Occipital lobe (tissue), 2 donors: Measurements from ENCODE around the gene FBXW8. TPM values are rescaled to one million over a fixed set of nuclear protein-coding genes. Genes with fewer than 3 reads are reported as not detected.

ENCODE experiments used
- DNase-seq: peaks from one replicate; lab custom pipeline; 2025; lab: John Stamatoyannopoulos, UW
- total RNA-seq: library from RNA; depleted of rRNA; stranded (reverse); fragments of >200 nt; gene quantifications from one replicate; pipeline ENCODE4 v1.2.3, GENCODE V29; 2014

Gene FBXW8
- total RNA-seq, 1 donor from 2014 or later = 11.9 TPM

- DNase-seq = no peak
Measured at GRCh38 chr12:116990971-116991966, 80.5 kb downstream of the FBXW8 start.

- DNase-seq = no peak
Measured at GRCh38 chr12:116996093-116996492, 85.3 kb downstream of the FBXW8 start.

DNA sequence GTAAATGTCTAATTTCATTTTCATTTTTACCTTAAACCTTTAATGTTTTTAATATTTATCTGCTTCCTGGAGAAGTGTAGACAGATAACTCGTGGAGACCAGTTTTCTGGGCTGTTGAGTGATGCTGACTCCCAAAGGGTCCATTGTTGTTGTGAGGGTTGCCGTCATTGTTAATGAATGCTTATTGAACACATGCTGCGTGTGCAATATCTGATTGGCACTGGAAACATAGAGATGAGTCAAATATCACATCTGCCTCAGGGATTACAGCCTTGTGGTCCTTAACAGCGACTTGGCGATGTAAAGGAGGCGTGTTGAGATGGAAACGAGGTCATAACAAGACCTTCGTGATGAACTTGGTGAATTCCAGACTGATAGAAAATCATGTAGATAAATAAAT is 85.9 kb downstream of the FBXW8 start:
- no peak for DNase-seq

- DNase-seq = no peak
Measured at GRCh38 chr12:116999066-116999465, 88.3 kb downstream of the FBXW8 start.

- DNase-seq = no peak
Measured at GRCh38 chr12:117000316-117000715, 89.6 kb downstream of the FBXW8 start.

GRCh38 chr12:117002051-117002817 is 91.5 kb downstream of the FBXW8 start:
- DNase-seq = no peak

GRCh38 chr12:117003883-117004404 is 93.2 kb downstream of the FBXW8 start:
- no peak for DNase-seq

GRCh38 chr12:117005417-117006046 is 94.8 kb downstream of the FBXW8 start:
- no peak for DNase-seq

- DNase-seq = no peak
Measured at GRCh38 chr12:117006333-117006732, 95.6 kb downstream of the FBXW8 start.

DNA sequence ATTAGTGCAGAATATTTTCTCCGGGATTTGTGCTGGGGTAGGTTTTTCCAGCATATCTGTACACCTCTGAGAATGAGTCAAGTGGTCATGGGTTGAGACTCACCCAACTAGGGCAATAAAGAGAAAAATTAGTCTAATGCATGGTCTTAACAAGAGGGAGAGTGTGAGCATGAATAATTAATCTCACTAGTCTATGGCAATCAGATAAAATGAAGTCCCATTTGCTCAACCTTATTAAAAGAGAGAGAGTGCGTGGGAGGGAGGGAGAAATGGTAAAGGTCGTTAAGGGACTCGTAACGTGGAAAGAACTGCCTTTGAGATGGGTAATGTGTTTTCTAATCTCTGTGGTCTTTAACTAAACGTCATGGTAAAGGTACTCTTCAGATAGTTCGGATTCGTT is 96.8 kb downstream of the FBXW8 start:
- DNase-seq = no peak

GRCh38 chr12:117009759-117010158 is 99.0 kb downstream of the FBXW8 start:
- DNase-seq = no peak

- no peak for DNase-seq
Measured at GRCh38 chr12:117010693-117011451, 100.1 kb downstream of the FBXW8 start.

DNA sequence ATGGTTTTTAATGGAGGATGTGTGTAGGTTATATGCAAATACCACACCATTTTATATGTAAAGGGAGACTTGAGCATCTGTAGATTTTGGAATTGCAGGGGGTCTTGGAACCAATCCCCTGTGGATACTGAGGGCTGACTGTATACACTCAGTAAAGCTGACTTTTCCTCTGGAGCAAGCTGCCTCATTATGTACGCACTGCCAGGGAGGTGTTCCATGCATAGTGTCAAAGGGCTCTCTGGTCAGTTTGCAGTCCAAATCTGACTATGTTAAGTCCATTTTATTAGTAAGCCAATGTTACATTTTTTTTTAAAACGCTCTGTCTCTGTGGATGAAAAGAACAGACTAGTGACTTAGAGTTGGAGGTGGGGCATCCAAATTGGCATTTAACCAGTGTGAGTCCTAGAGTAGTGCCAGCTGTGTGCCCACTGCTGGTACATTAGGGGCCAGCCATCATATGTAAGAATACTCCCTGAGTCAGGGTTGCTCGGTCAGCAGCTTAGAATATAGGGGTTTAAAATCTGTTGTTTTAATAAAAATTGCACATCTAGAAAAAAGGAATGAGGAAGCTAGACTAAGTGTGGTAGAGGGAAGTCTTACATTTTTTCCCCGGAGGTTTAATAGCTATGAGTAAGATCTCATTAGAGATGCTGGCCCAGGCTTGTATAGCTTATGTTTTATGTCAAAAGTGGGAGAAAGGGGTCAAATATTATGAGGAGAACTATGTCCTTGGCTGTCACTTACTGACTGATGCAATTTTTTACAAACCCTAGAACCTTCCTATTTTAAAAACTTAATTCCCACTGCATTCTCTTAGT is 101.4 kb downstream of the FBXW8 start:
- DNase-seq = no peak

DNA sequence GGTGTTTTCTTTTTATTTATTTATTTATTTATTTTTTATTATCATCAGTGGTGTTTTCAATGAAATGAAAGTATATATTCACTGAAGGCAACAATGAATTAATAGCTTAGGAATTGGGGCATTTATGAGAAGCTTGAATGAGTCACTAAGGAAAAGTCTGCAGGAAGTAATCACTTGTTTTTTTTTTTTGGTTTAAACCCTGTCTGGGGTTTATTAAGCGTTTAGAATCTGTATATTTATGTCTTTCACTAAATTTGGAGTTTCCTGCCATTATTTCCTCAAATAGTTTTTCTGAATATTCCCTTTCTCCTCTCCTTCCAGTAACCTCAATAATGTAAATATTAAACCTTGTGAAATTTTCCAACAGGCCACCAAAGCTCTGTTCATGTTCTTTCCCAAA is 103.0 kb downstream of the FBXW8 start:
- no peak for DNase-seq

DNA sequence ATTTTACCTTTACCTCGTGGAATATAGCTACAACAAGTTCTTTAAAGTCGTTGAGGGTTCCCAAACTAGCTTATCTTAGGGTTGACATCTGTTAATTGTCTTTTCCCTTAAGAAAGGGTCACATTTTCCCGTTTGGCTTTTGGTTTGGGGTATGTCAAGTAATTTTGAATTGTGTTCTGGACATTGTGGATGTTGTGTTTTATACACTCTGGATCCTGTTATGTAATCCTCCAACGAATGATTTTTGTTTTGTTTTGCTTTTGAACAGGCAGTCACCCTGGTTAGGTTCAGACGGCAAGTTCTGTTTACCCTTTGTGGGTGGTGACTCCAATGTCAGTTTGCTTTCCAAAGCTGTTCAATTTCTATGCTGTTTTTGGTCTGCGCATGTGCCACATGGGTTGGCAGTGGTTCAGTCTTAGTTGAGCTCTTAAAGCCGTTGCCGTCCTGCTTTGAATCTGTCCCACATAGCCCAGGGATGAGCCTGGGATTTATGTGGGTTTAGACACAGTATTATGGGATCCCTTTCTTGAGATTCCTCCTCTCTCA is 103.7 kb downstream of the FBXW8 start:
- no peak for DNase-seq

DNA sequence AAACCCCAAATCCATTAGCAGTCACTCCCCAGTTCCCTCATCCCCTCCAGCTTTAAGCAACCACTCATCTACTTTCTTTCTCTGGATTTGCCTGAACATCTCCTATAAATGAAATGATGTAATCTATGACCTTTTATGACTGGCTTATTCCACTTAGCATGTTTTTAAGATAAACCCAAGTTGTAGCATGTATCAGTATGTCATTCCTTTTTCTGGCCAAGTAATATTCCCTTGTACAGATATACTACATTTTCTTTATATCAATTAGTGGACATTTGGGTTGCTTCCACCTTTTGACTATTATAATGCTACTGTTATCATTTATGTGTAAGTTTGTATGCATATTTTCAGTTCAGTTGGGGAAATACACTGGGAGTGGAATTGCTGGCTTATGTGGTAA is 105.1 kb downstream of the FBXW8 start:
- no peak for DNase-seq

GRCh38 chr12:117017807-117018206 is 107.1 kb downstream of the FBXW8 start:
- DNase-seq = no peak

DNA sequence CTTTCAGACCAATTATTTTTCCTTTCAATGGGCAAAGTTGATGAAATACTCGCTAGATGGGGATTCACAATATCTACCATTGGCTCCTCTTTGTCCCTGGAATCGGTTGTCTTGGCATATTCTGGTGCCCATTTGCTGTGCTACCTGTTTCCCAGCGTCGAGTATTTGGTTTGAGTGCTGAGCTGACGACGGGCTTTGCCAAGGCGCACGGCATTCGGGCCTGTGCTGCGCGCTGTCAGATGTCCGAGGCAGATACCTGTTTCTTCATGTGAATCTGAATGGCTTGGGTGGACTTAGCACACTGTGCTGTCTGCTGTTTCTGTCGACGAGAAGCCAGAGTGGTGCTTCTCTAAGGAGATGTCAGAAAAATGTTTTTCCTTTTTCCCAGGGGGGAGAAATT is 107.5 kb downstream of the FBXW8 start:
- DNase-seq = no peak

DNA sequence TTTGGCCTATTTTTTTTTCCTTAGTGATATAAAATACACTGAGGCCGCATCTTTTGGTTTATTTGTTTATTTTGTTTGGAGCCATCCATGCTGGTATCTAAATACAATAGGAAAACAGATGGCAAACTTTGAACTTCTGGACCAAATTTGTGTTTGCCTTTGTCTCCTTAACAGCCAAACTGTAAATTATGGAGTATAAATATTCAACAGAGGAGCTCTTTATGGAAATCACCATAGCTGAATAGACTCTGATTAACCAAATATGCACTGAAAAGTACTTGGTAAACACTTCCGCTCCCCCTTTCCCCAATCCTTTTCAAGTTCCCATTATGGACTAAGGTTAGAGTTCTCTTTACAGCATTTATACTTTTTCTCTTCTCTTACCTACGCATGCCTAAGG is 107.9 kb downstream of the FBXW8 start:
- no peak for DNase-seq

DNA sequence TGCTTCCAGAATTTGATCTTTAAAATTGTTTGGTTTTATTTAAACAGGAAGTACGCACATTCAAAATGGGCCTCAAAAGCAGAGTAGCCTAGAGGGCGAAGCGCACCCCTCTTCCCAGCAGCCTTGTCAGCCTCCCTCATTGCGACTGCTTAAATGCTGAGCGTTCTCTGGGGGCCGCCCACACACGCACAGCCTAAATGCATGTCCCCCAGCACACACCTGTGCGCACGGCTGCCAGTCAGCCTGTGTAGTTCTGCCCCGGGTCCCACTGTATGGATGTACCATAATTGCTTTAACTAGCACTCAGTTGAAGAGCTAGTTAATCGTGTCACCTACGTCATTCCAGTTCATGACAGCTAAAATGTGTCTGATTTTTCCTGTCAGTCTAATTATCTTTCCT is 109.1 kb downstream of the FBXW8 start:
- no peak for DNase-seq
